ENCODE data around the gene VEZF1. TPM values are rescaled to one million over a fixed set of nuclear protein-coding genes. Genes with fewer than 3 reads are reported as not detected.

VEZF1 gene
- total RNA-seq, 2 donors from 2014 or later, result 50.3 to 59.3 TPM

DNA sequence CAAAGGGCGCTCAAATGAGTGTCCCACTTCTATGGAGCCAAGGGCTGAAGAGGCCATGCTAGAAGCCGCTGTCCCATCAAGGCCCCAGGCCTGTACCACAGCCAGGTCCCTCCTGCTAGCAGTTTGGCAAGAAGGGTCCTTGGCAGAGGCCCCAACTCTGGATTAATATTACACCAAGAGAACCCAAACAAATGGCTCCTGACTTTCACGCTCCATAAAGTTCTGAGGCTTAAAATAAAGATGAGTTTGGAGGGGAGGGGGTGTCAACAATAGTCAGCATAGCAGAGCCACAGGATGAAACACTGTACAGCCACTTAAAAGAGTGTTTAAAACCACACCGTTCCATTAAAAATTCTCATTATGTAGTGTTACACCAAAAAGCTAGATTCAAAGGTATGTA, 63.4 kb downstream of the VEZF1 start:
- TF ChIP-seq, protein P1, sequence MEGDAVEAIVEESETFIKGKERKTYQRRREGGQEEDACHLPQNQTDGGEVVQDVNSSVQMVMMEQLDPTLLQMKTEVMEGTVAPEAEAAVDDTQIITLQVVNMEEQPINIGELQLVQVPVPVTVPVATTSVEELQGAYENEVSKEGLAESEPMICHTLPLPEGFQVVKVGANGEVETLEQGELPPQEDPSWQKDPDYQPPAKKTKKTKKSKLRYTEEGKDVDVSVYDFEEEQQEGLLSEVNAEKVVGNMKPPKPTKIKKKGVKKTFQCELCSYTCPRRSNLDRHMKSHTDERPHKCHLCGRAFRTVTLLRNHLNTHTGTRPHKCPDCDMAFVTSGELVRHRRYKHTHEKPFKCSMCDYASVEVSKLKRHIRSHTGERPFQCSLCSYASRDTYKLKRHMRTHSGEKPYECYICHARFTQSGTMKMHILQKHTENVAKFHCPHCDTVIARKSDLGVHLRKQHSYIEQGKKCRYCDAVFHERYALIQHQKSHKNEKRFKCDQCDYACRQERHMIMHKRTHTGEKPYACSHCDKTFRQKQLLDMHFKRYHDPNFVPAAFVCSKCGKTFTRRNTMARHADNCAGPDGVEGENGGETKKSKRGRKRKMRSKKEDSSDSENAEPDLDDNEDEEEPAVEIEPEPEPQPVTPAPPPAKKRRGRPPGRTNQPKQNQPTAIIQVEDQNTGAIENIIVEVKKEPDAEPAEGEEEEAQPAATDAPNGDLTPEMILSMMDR (conservative IDR thresholded peaks at IDR 0.05), result no peak
- H3K4me1 Mint-ChIP-seq, result peaks cover 58% of the 10 kb centered on the region
- H3K4me1 ChIP-seq (ENCODE audit: control insufficient read depth, insufficient read depth, low read length), result peaks cover 23% of the 10 kb centered on the region

More for the DNA sequence above, 63.4 kb downstream of the VEZF1 start:
- H3K27ac ChIP-seq (ENCODE audit: low read depth, low read length), result peak overlapping the region; percentile 78
- Mint-ChIP-seq H3K4me3 (no peak overlapping the region), H3K27me3 (ENCODE audit: insufficient read depth) (peaks cover 9% of the 10 kb centered on the region), H3K27ac (no peak overlapping the region), H3K9me3 (no peaks in the 10 kb centered on the region), H3K36me3 (ENCODE audit: low read depth) (peaks cover 2% of the 10 kb centered on the region)
- no peak overlapping the region for H3K4me3 ChIP-seq (ENCODE audit: low read length)
- 98 to 100% methylated on average over 1 to 4 of the region's 4 CpGs for WGBS, 2 experiments (ENCODE audit: insufficient coverage in 1 of 2, insufficient read length in 1 of 2)
- no peaks in the 10 kb centered on the region for H3K36me3 ChIP-seq (ENCODE audit: control insufficient read depth, insufficient read depth, low read length)
- H3K27me3 ChIP-seq (ENCODE audit: control insufficient read depth, insufficient read depth, low read length, poor library complexity, severe bottlenecking), result no peaks in the 10 kb centered on the region
- H3K9me3 ChIP-seq (ENCODE audit: control insufficient read depth, low read length), result no peaks in the 10 kb centered on the region
- H3K9ac ChIP-seq (ENCODE audit: extremely low read depth, low read length, poor library complexity, severe bottlenecking), result no peak overlapping the region
- DNase-seq, result no peak

Other genes starting within 250 kb of the VEZF1 start
- under 1 TPM in 1 of 2 donors, not detected in 1; 0.33 TPM for gene CCDC182, start 243.0 kb downstream of the VEZF1 start, total RNA-seq
- gene MRPS23, start 138.2 kb downstream of the VEZF1 start, total RNA-seq, result 10 to 100 TPM; 43.9 to 49.2 TPM
- gene CUEDC1, start 32.8 kb downstream of the VEZF1 start, total RNA-seq, result 10 to 100 TPM; 11.0 to 18.7 TPM
- 100 to 1,000 TPM; 339 to 361 TPM for gene SRSF1, start 19.0 kb upstream of the VEZF1 start, total RNA-seq
- gene DYNLL2, start 95.2 kb upstream of the VEZF1 start, total RNA-seq, result 10 to 100 TPM; 47.9 to 69.3 TPM
- gene OR4D1, start 160.1 kb upstream of the VEZF1 start, total RNA-seq, result under 1 TPM; 0.07 to 0.22 TPM
- gene OR4D2, start 178.7 kb upstream of the VEZF1 start, total RNA-seq, result not detected
- not detected for gene EPX, start 204.5 kb upstream of the VEZF1 start, total RNA-seq
- gene MKS1, start 231.0 kb upstream of the VEZF1 start, total RNA-seq, result 10 to 100 TPM; 31.8 to 32.2 TPM

Data from endodermal cell (in vitro differentiated cells).